HK-2 (cell line): ENCODE data around the gene MBLAC1.

Source experiments
- DNase-seq: peaks from one replicate; pipeline ENCODE4 v3.0.0-alpha.2; 2018; ENCODE audit not compliant: unreplicated experiment

The MBLAC1 gene

GRCh38 chr7:100171087-100171681 lies 44.4 kb downstream of the MBLAC1 start:
- no peak for DNase-seq

GRCh38 chr7:100171840-100172239 lies 45.1 kb downstream of the MBLAC1 start:
- no peak for DNase-seq

- no peak for DNase-seq
These were observed 47.2 kb downstream of the MBLAC1 start for GRCh38 chr7:100173806-100174495.

- no peak for DNase-seq
These were observed 47.8 kb downstream of the MBLAC1 start for GRCh38 chr7:100174582-100174981.

- no peak for DNase-seq
These were observed 48.6 kb downstream of the MBLAC1 start for GRCh38 chr7:100175296-100175935.

GRCh38 chr7:100176096-100177044 lies 49.6 kb downstream of the MBLAC1 start:
- no peak for DNase-seq

- DNase-seq, result peak; percentile 100
These were observed 50.6 kb downstream of the MBLAC1 start, which contains the start of the genes GPC2 and STAG3 for GRCh38 chr7:100177045-100178001. Gene GPC2 (minus strand): TSS chr7:100177381. CDS start chr7:100177199, 182 bp downstream. Gene STAG3 (plus strand): TSS chr7:100177918. CDS start chr7:100180557, 2,639 bp downstream.
